IPS-15b (cell line): ENCODE results near the gene PLA2G12B.

Source experiments
- H3K27me3 ChIP-seq: one replicate; pipeline ENCODE4 v1.6.1; 2013; ENCODE audit warnings: low read length; ENCODE audit not compliant: control insufficient read depth, insufficient read depth
- H3K36me3 ChIP-seq: one replicate; pipeline ENCODE4 v1.6.1; 2013; ENCODE audit warnings: low read length; ENCODE audit not compliant: control insufficient read depth, insufficient read depth
- H3K4me1 ChIP-seq: one replicate; pipeline ENCODE4 v1.6.1; 2013; ENCODE audit warnings: mild to moderate bottlenecking, low read length; ENCODE audit not compliant: control insufficient read depth, insufficient read depth
- H3K4me3 ChIP-seq: one replicate; pipeline ENCODE4 v1.5.1; 2013; ENCODE audit warnings: low read depth, low read length
- H3K9ac ChIP-seq: one replicate; pipeline ENCODE4 v1.6.1; 2013; ENCODE audit warnings: low read depth, mild to moderate bottlenecking, low read length
- H3K9me3 ChIP-seq: one replicate; pipeline ENCODE4 v1.6.1; 2013; ENCODE audit warnings: mild to moderate bottlenecking, low read length; ENCODE audit not compliant: control insufficient read depth, insufficient read depth

The PLA2G12B gene

GRCh38 chr10:72976886-72977285 is 22.3 kb upstream of the PLA2G12B start:
- Histone ChIP-seq H3K27me3 (no peaks in the 10 kb centered on the region), H3K9ac (no peak overlapping the region), H3K9me3 (no peaks in the 10 kb centered on the region), H3K4me1 (peaks cover under 1% of the 10 kb centered on the region), H3K36me3 (no peaks in the 10 kb centered on the region), H3K4me3 (no peak overlapping the region)

GRCh38 chr10:72956001-72956400 is 1.4 kb upstream of the PLA2G12B start:
- Histone ChIP-seq H3K36me3 (no peaks in the 10 kb centered on the region), H3K4me3 (no peak overlapping the region), H3K4me1 (peaks cover 17% of the 10 kb centered on the region), H3K9me3 (no peaks in the 10 kb centered on the region), H3K27me3 (no peaks in the 10 kb centered on the region), H3K9ac (no peak overlapping the region)

- Histone ChIP-seq H3K36me3 (no peaks in the 10 kb centered on the region), H3K9ac (no peak overlapping the region), H3K4me3 (no peak overlapping the region), H3K27me3 (no peaks in the 10 kb centered on the region), H3K4me1 (peaks cover 17% of the 10 kb centered on the region), H3K9me3 (no peaks in the 10 kb centered on the region)
Observed at GRCh38 chr10:72954230-72954595, 393 bp downstream of the PLA2G12B start.

GRCh38 chr10:72953687-72954086 is 919 bp downstream of the PLA2G12B start:
- H3K27me3 ChIP-seq, result no peaks in the 10 kb centered on the region
- H3K9me3 ChIP-seq, result no peaks in the 10 kb centered on the region
- peaks cover 20% of the 10 kb centered on the region for H3K4me1 ChIP-seq
- no peaks in the 10 kb centered on the region for H3K36me3 ChIP-seq
- no peak overlapping the region for H3K9ac ChIP-seq
- no peak overlapping the region for H3K4me3 ChIP-seq

GRCh38 chr10:72952642-72953158 is 1.9 kb downstream of the PLA2G12B start:
- no peaks in the 10 kb centered on the region for H3K27me3 ChIP-seq
- H3K4me1 ChIP-seq, result peaks cover 20% of the 10 kb centered on the region
- H3K4me3 ChIP-seq, result no peak overlapping the region
- H3K9me3 ChIP-seq, result no peaks in the 10 kb centered on the region
- H3K36me3 ChIP-seq, result no peaks in the 10 kb centered on the region
- H3K9ac ChIP-seq, result no peak overlapping the region

GRCh38 chr10:72952189-72952588 is 2.4 kb downstream of the PLA2G12B start:
- no peak overlapping the region for H3K4me3 ChIP-seq
- peaks cover 20% of the 10 kb centered on the region for H3K4me1 ChIP-seq
- H3K27me3 ChIP-seq, result no peaks in the 10 kb centered on the region
- H3K9me3 ChIP-seq, result no peaks in the 10 kb centered on the region
- no peaks in the 10 kb centered on the region for H3K36me3 ChIP-seq
- H3K9ac ChIP-seq, result no peak overlapping the region

- no peaks in the 10 kb centered on the region for H3K27me3 ChIP-seq
- no peaks in the 10 kb centered on the region for H3K9me3 ChIP-seq
- no peaks in the 10 kb centered on the region for H3K36me3 ChIP-seq
- H3K9ac ChIP-seq, result no peak overlapping the region
- H3K4me1 ChIP-seq, result peaks cover 20% of the 10 kb centered on the region
- no peak overlapping the region for H3K4me3 ChIP-seq
Observed at GRCh38 chr10:72951760-72952159, 2.8 kb downstream of the PLA2G12B start.

GRCh38 chr10:72948762-72949161 is 5.8 kb downstream of the PLA2G12B start:
- Histone ChIP-seq H3K4me3 (no peak overlapping the region), H3K36me3 (no peaks in the 10 kb centered on the region)

GRCh38 chr10:72946963-72947362 is 7.6 kb downstream of the PLA2G12B start:
- H3K9ac ChIP-seq, result no peak overlapping the region
- H3K36me3 ChIP-seq, result no peaks in the 10 kb centered on the region
- H3K9me3 ChIP-seq, result no peaks in the 10 kb centered on the region
- H3K4me3 ChIP-seq, result no peak overlapping the region
- no peaks in the 10 kb centered on the region for H3K27me3 ChIP-seq
- peaks cover 2% of the 10 kb centered on the region for H3K4me1 ChIP-seq

More at GRCh38 chr10:72948762-72949161, 5.8 kb downstream of the PLA2G12B start:
- H3K4me1 ChIP-seq, result peaks cover 16% of the 10 kb centered on the region
- no peak overlapping the region for H3K9ac ChIP-seq
- H3K9me3 ChIP-seq, result no peaks in the 10 kb centered on the region
- H3K27me3 ChIP-seq, result no peaks in the 10 kb centered on the region

GRCh38 chr10:72943498-72944234 is 10.9 kb downstream of the PLA2G12B start:
- Histone ChIP-seq H3K4me3 (no peak overlapping the region), H3K27me3 (no peaks in the 10 kb centered on the region), H3K4me1 (no peaks in the 10 kb centered on the region), H3K36me3 (no peaks in the 10 kb centered on the region), H3K9ac (no peak overlapping the region), H3K9me3 (no peaks in the 10 kb centered on the region)

GRCh38 chr10:72935361-72935760 is 19.2 kb downstream of the PLA2G12B start:
- no peaks in the 10 kb centered on the region for H3K27me3 ChIP-seq
- H3K36me3 ChIP-seq, result no peaks in the 10 kb centered on the region
- H3K9ac ChIP-seq, result no peak overlapping the region
- no peak overlapping the region for H3K4me3 ChIP-seq
- no peaks in the 10 kb centered on the region for H3K4me1 ChIP-seq
- H3K9me3 ChIP-seq, result no peaks in the 10 kb centered on the region

- no peaks in the 10 kb centered on the region for H3K4me1 ChIP-seq
- no peaks in the 10 kb centered on the region for H3K27me3 ChIP-seq
- no peaks in the 10 kb centered on the region for H3K36me3 ChIP-seq
- H3K9me3 ChIP-seq, result no peaks in the 10 kb centered on the region
- H3K9ac ChIP-seq, result no peak overlapping the region
- H3K4me3 ChIP-seq, result no peak overlapping the region
Observed at GRCh38 chr10:72932259-72933015, 22.2 kb downstream of the PLA2G12B start.
